ENCODE data around the gene IPMK. TPM values are rescaled to one million over a fixed set of nuclear protein-coding genes. Genes with fewer than 3 reads are reported as not detected.

The IPMK gene
- total RNA-seq, 1 experiment from 2014 or later, result 5.2 TPM

GRCh38 chr10:58281092-58281752, 13.5 kb upstream of the IPMK start:
- no peak for TF ChIP-seq CTCF (IDR thresholded peaks at IDR 0.05; ENCODE audit: unreplicated experiment)
- Mint-ChIP-seq H3K36me3 (ENCODE audit: insufficient read depth, unreplicated experiment) (peaks cover 36% of the 10 kb centered on the region), H3K9me3 (ENCODE audit: unreplicated experiment) (no peaks in the 10 kb centered on the region), H3K4me1 (ENCODE audit: insufficient read depth, unreplicated experiment) (peaks cover 17% of the 10 kb centered on the region), H3K27me3 (ENCODE audit: insufficient read depth, unreplicated experiment) (no peaks in the 10 kb centered on the region), H3K4me3 (ENCODE audit: unreplicated experiment) (no peak overlapping the region), H3K27ac (ENCODE audit: low read depth, unreplicated experiment) (peak overlapping the region; percentile 47)
- CTCF ChIA-PET, result interaction anchor here (0.6 to 2.1 kb wide), 5 partner anchors 10 to 573 kb away, joined by 3 to 16 read pairs (median 6); partner anchors contain the start of gene CISD1
- BruUV-seq (replicated peaks), result no TSS peak
- DNase-seq (ENCODE audit: unreplicated experiment), result no peak
- intact Hi-C loops (cut with micrococcal nuclease), result no loop called here
- POLR2A ChIA-PET, result interaction anchor here (0.6 to 2.2 kb wide), 5 partner anchors 9 to 882 kb away, joined by 3 to 22 read pairs (median 3); partner anchors contain the start of genes CISD1 and IPMK

GRCh38 chr10:58280477-58280876, 12.8 kb upstream of the IPMK start:
- Mint-ChIP-seq H3K4me1 (ENCODE audit: insufficient read depth, unreplicated experiment) (peaks cover 19% of the 10 kb centered on the region), H3K4me3 (ENCODE audit: unreplicated experiment) (no peak overlapping the region), H3K36me3 (ENCODE audit: insufficient read depth, unreplicated experiment) (peaks cover 36% of the 10 kb centered on the region), H3K27me3 (ENCODE audit: insufficient read depth, unreplicated experiment) (no peaks in the 10 kb centered on the region), H3K9me3 (ENCODE audit: unreplicated experiment) (no peaks in the 10 kb centered on the region), H3K27ac (ENCODE audit: low read depth, unreplicated experiment) (peak overlapping the region; percentile 1)
- intact Hi-C loops (cut with micrococcal nuclease), result no loop called here
- TF ChIP-seq CTCF (IDR thresholded peaks at IDR 0.05; ENCODE audit: unreplicated experiment), result no peak
- CTCF ChIA-PET, result interaction anchor here (1.5 to 2.1 kb wide), 4 partner anchors 11 to 103 kb away, joined by 3 to 16 read pairs (median 10); partner anchors contain the start of gene CISD1
- POLR2A ChIA-PET, result interaction anchor here (0.5 to 2.2 kb wide), 5 partner anchors 10 to 494 kb away, joined by 3 to 22 read pairs (median 3); partner anchors contain the start of genes CISD1 and IPMK
- no TSS peak for BruUV-seq (replicated peaks)
- DNase-seq (ENCODE audit: unreplicated experiment), result no peak

GRCh38 chr10:58278962-58279307, 11.2 kb upstream of the IPMK start:
- TF ChIP-seq CTCF (IDR thresholded peaks at IDR 0.05; ENCODE audit: unreplicated experiment), result no peak
- peaks cover 30% of the 10 kb centered on the region for H3K36me3 Mint-ChIP-seq (ENCODE audit: insufficient read depth, unreplicated experiment)
- H3K4me3 Mint-ChIP-seq (ENCODE audit: unreplicated experiment), result no peak overlapping the region
- intact Hi-C loops (cut with micrococcal nuclease), result no loop called here
- ChIA-PET POLR2A (interaction anchor here (1.8 kb wide), 1 partner anchor 10 kb away, joined by 10 read pairs; the partner anchor contains the start of genes CISD1 and IPMK), CTCF (no interaction called here)
- no peaks in the 10 kb centered on the region for H3K27me3 Mint-ChIP-seq (ENCODE audit: insufficient read depth, unreplicated experiment)
- no peak overlapping the region for H3K27ac Mint-ChIP-seq (ENCODE audit: low read depth, unreplicated experiment)
- H3K9me3 Mint-ChIP-seq (ENCODE audit: unreplicated experiment), result no peaks in the 10 kb centered on the region
- no peak for DNase-seq (ENCODE audit: unreplicated experiment)
- BruUV-seq (replicated peaks), result no TSS peak
- H3K4me1 Mint-ChIP-seq (ENCODE audit: insufficient read depth, unreplicated experiment), result peaks cover 35% of the 10 kb centered on the region

GRCh38 chr10:58278274-58278961, 10.7 kb upstream of the IPMK start:
- TF ChIP-seq CTCF (IDR thresholded peaks at IDR 0.05; ENCODE audit: unreplicated experiment), result no peak
- Mint-ChIP-seq H3K4me3 (ENCODE audit: unreplicated experiment) (no peak overlapping the region), H3K36me3 (ENCODE audit: insufficient read depth, unreplicated experiment) (peaks cover 30% of the 10 kb centered on the region), H3K4me1 (ENCODE audit: insufficient read depth, unreplicated experiment) (peaks cover 37% of the 10 kb centered on the region), H3K9me3 (ENCODE audit: unreplicated experiment) (no peaks in the 10 kb centered on the region), H3K27ac (ENCODE audit: low read depth, unreplicated experiment) (no peak overlapping the region), H3K27me3 (ENCODE audit: insufficient read depth, unreplicated experiment) (no peaks in the 10 kb centered on the region)
- no TSS peak for BruUV-seq (replicated peaks)
- POLR2A ChIA-PET, result interaction anchor here (0.7 to 1.8 kb wide), 3 partner anchors 10 to 109 kb away, joined by 4 to 10 read pairs (median 4); partner anchors contain the start of genes CISD1 and IPMK
- CTCF ChIA-PET, result interaction anchor here (1.1 to 2.4 kb wide), 2 partner anchors 11 to 17 kb away, joined by 3 to 10 read pairs; no protein-coding TSS in a partner anchor
- intact Hi-C loops (cut with micrococcal nuclease), result no loop called here
- no peak for DNase-seq (ENCODE audit: unreplicated experiment)
